ENCODE measurements around the gene CALCOCO2.

The CALCOCO2 gene

GRCh38 chr17:48873696-48874443 lies 43.0 kb downstream of the CALCOCO2 start:
- no peak for ATAC-seq

DNA sequence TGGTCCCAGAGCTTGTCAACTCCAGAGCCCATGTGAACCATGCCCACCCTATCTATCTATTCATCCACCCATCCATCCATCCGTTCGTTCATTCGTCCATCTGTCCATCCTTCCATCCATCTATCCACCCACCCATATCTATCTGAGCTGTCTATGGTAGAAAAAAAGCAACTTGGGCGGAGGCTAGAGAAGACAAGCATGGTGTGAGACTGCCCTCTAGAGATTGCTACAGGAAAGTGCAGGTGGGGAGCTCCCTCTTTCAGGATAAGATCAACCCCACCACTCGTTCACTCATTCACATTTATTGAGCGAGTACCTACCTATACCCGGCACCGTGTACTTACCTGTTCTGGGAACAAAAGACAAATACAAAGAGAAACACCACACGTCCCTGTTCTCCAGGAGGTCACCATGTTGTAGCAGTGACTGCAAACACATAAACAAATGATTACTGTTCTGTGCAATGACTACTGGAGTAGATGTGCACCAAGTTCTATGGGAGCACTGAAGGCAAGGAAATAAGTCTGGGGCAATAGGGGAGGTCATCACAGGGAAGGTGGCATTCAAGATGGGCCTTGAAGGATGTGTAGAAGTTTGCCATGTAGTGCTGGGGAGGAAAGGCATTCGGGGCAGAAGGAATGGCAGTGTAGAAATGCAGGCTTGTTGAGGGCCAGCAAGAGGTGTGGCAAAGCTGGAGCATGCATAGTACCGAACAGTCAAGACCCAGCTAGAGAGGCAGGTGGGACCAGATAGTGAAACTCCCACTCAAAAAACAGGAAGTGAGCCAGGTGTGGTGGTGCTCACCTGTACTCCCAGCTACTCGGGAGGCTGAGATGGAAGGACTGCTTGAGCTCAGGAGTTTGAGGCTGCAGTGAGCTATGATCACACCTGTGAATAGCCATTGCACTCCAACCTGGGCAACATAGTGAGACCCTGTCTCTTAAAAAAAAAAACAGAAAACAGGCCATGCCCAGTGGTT lies 48.4 kb downstream of the CALCOCO2 start:
- peak; percentile 83 to 87 for ATAC-seq

- ATAC-seq = no peak
These were observed 51.4 kb downstream of the CALCOCO2 start for GRCh38 chr17:48882272-48882671.

- no peak for ATAC-seq
These were observed 52.3 kb downstream of the CALCOCO2 start for GRCh38 chr17:48883171-48883570.

DNA sequence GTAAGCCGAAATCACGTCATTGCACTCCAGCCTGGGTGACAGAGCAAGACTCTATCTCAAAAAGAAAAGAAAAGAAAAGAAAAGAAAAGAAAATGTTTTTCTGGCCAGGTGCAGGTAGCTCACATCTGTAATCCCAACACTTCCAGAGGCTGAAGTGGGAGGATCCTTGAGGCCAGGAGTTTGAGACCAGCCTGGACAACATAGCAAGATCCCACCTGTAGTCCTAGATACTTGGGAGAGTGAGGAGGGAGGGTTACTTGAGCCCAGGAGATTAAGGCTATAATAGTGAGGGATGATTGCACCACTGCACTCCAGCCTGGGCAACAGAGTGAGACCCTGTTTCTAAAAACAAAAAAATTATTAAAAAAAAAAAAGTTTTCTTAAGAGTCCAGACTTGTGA lies 59.3 kb downstream of the CALCOCO2 start:
- ATAC-seq = no peak

GRCh38 chr17:48892940-48893645 lies 62.3 kb downstream of the CALCOCO2 start:
- ATAC-seq = no peak

DNA sequence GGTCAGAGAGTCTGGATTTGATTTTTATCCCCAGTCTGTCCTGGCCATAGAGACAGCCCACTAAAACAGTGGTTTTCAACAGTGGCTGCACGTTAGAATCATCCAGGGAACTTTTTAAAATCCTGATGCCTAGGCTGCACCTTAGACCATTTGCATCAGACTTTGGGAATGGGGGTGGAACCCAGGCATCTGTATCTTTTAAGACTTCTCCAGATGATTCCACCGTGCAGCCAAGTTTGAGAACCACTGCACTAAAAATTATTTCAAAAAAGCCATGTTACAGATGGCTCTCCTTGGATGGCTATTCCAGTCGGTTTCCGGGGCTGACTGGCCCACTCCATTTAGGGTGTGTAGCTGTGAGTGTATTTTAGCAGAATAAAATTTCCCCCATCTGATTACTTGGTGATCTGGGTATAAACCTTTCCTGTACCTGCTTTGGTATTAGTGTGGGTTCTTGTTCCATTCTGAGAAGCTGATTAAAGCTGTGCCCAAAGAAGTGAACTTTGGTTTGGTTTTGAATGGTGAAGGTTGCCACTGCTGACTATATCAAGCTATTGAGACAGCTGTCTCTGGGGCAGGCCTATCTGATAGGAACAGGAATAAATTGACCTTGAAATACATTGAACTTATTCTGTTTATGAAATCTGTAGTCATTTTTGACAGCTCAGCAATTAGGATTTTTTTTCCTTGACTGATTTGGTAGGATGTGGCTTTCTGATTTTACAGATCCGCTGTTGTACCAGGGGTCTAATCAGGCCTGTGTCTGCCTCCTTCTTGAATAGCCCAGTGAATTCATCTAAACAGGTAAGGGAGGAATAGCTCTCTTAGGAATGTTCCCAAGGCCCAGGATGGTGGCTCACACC lies 63.0 kb downstream of the CALCOCO2 start:
- ATAC-seq = no peak

GRCh38 chr17:48894886-48895285 lies 64.1 kb downstream of the CALCOCO2 start:
- ATAC-seq = no peak

- no peak for ATAC-seq
These were observed 70.4 kb downstream of the CALCOCO2 start for GRCh38 chr17:48901241-48901640.

DNA sequence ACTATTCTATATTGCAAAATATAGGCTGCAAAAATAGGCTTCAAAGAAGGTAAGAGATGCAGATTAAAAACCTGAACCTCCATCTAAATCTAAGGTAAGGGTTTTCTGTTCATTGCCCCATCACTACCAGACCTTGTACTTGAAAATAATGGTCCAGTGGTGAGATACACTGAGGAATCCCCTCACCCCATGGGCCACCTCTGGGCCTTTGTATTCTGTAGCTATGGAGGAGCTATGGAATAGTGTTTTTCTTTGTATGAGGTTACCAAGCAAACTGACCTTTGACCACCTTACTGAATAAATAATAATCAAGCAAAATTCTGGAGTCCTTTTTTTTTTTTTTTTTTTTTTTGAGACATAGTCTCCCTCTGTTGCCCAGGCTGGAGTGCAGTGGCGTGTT lies 72.6 kb downstream of the CALCOCO2 start:
- no peak for ATAC-seq

- no peak for ATAC-seq
These were observed 73.6 kb downstream of the CALCOCO2 start for GRCh38 chr17:48904428-48904827.

DNA sequence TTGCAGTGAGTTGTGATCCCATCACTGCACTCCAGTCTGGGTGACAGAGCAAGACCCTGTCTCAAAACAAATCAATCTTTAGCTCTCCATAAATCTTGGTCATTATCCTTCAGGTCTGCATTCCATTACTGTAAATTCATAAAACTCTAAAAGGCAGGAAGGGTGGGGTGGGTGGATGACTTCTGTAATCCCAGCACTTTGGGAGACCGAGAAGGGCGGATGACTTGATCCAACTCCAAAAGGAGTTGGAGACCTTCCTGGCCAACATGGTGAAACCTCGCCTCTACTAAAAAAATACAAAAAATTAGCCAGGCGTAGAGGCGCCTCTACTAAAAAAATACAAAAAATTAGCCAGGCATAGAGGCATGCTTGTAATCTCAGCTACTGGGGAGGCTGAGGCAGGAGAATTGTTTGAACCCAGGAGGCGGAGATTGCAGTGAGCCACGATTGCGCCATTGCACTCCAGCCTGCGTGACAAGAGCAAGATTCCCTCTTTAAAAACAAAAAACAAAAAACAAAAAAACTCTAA lies 75.2 kb downstream of the CALCOCO2 start:
- no peak for ATAC-seq

- ATAC-seq = peak; percentile 2 to 3
These were observed 76.8 kb downstream of the CALCOCO2 start for GRCh38 chr17:48907713-48908046.

DNA sequence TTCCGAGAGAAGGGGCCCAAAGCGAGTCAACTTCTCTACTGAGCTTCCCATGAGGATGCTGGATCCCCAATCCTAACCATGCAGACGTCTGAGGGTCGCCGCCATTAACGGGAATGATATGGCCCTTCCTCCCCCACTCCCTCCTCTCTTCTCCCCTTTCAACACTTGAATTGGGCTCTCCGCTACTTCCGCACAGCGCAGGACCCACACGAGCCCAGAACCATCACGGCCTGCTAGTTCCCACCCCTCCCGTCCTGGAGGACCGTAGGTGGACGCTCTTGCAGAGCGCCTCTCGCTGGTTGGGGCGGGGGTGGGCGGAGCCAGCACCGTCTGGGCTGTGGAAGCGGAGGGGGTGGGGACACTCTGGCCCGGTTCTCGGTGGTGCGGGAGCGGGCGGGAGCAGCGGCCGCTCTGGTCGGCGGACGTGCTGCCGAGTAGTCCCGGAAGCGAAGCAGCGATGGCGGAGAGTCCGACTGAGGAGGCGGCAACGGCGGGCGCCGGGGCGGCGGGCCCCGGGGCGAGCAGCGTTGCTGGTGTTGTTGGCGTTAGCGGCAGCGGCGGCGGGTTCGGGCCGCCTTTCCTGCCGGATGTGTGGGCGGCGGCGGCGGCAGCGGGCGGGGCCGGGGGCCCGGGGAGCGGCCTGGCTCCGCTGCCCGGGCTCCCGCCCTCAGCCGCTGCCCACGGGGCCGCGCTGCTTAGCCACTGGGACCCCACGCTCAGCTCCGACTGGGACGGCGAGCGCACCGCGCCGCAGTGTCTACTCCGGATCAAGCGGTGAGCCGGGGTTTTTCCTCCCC lies 77.4 kb downstream of the CALCOCO2 start, which contains the start of gene UBE2Z:
Gene UBE2Z (plus strand): TSS at position 361 of the 797 bp plus-strand sequence. CDS start 97 bp downstream, at position 458.
- ATAC-seq = peak; percentile 89 to 90

GRCh38 chr17:48908853-48909394 lies 78.1 kb downstream of the CALCOCO2 start:
- peak; percentile 57 to 58 for ATAC-seq

DNA sequence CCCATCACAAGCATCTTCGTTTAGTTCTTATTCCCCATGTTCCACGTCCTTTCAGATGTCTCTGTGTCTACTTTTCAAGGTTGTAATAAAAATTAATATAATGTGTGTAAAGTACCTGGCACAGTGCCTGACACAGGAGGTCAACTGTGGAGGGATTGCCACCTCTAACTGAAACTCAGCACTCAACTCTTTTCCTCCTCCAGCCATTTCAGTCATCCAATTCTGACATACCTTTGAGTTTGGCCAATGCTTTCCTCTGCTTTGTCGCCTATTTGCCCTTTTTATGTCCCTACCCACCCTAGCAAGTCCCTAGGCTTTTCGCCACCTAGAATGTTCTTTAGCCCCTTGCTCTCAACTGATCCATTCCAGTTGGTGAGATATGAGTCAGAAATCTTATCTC lies 78.9 kb downstream of the CALCOCO2 start:
- ATAC-seq = no peak

- no peak for ATAC-seq
These were observed 79.5 kb downstream of the CALCOCO2 start for GRCh38 chr17:48910370-48910769.

DNA sequence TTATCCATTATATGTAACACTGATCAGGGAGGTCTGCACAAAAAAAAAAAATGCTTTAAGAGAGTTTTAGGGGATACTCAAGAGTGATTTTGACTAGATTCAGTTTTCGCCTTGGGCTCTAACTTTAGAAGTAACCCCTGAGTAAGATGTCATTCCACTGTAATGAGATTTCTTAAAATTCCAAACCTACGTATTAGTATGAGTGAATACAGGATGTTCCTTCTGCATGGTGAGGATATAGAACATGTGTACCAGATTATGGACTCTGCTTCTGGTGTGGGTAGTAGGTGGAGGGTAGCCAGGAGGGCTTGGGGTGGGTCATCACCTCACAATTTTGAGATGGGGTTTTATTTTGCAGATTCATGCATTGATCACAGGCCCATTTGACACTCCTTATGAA lies 81.6 kb downstream of the CALCOCO2 start:
- no peak for ATAC-seq
